Measurements from ENCODE around the gene KRTAP29-1.

GRCh38 chr17:41284043-41284442 lies 18.6 kb downstream of the KRTAP29-1 start:
- TF ChIP-seq CTCF (IDR thresholded peaks at IDR 0.05): no peak
- no peak for TF ChIP-seq TCF7L2 (IDR thresholded peaks at IDR 0.05; ENCODE audit: low read depth, low read length)
- no peak for TF ChIP-seq POLR2AphosphoS5 (IDR thresholded peaks at IDR 0.05; ENCODE audit: low read depth, low read length)
- TF ChIP-seq SIN3A (IDR thresholded peaks at IDR 0.05; ENCODE audit: borderline replicate concordance, insufficient read depth, low read depth, low read length): no peak
- no peak for TF ChIP-seq REST (IDR thresholded peaks at IDR 0.05; ENCODE audit: insufficient read depth in 1 of 2, low read depth in 2 of 2, low read length in 1 of 2)

All from Panc1 (cell line).